Measurements from ENCODE around the gene HCCS.

DNA sequence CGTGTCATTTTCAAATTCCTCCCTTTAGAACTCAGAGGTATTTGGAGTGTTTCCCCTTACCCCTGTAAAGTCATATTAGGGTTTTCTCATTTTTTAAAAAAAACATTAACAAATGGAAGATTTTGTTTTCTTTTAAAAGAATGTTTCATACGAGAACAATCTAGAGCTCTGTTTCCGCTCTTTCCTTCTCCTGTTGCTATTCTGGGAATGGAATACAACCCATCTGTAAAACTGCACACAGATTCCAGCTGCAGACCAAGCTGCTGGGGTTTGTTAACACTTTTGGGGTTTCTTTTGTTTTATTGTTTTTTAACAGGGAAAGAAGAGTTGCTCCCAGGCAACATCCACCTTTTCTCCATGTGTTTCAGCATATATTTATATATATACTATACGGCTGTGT lies 61.3 kb downstream of the HCCS start:
- TF ChIP-seq, protein P1, sequence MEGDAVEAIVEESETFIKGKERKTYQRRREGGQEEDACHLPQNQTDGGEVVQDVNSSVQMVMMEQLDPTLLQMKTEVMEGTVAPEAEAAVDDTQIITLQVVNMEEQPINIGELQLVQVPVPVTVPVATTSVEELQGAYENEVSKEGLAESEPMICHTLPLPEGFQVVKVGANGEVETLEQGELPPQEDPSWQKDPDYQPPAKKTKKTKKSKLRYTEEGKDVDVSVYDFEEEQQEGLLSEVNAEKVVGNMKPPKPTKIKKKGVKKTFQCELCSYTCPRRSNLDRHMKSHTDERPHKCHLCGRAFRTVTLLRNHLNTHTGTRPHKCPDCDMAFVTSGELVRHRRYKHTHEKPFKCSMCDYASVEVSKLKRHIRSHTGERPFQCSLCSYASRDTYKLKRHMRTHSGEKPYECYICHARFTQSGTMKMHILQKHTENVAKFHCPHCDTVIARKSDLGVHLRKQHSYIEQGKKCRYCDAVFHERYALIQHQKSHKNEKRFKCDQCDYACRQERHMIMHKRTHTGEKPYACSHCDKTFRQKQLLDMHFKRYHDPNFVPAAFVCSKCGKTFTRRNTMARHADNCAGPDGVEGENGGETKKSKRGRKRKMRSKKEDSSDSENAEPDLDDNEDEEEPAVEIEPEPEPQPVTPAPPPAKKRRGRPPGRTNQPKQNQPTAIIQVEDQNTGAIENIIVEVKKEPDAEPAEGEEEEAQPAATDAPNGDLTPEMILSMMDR (IDR thresholded peaks at IDR 0.05), result no peak
- no peak for TF ChIP-seq POLR2A (IDR thresholded peaks at IDR 0.05)

Data from gastroesophageal sphincter (tissue), 3 donors.